ENCODE data around the gene PCYOX1L. TPM values are rescaled to one million over a fixed set of nuclear protein-coding genes. Genes with fewer than 3 reads are reported as not detected.

The PCYOX1L gene
- total and polyA plus RNA-seq, 9 of the 15 experiments (the other 6 are each of a cell fraction or from before 2014, with no cell fraction given): 2.3 to 17.9 (median 6.0) TPM

- H3K4me2 ChIP-seq (ENCODE audit: insufficient read depth, low read length): no peak overlapping the region
- no peaks in the 10 kb centered on the region for H3K27me3 ChIP-seq (ENCODE audit: control insufficient read depth in 2 of 2, insufficient read depth in 2 of 2, low read length in 2 of 2)
- peaks cover 17 to 19% of the 10 kb centered on the region in 2 experiments for H3K4me1 ChIP-seq (replicated peaks in 1 of 2; ENCODE audit: control insufficient read depth in 2 of 2, insufficient read depth in 2 of 2, low read length in 2 of 2)
- intact Hi-C loops (cut with micrococcal nuclease): no loop called here
- H3K4me3 ChIP-seq: no peak overlapping the region
- no peak for DNase-seq (ENCODE audit: extremely low read depth in 1 of 4, low spot score in 3 of 4)
- no peaks in the 10 kb centered on the region for H3K79me2 ChIP-seq (ENCODE audit: control insufficient read depth, insufficient read depth, low read length)
- H3K9me1 ChIP-seq (ENCODE audit: control insufficient read depth, insufficient read depth, low read length): no peaks in the 10 kb centered on the region
- H3K9ac ChIP-seq (ENCODE audit: insufficient read depth in 1 of 2, low read depth in 2 of 2, low read length in 2 of 2): no peak overlapping the region
- peak overlapping the region; percentile 57; the same call in 1 of the 2 replicates for H2AFZ ChIP-seq (ENCODE audit: low read depth, low read length)
- no peaks in the 10 kb centered on the region for H4K20me1 ChIP-seq (replicated peaks; ENCODE audit: control insufficient read depth, insufficient read depth, low read length)
- in situ Hi-C loops (cut with MboI): no loop called here
- H3K9me3 ChIP-seq (replicated peaks; ENCODE audit: control insufficient read depth, insufficient read depth, low read depth, low read length): no peaks in the 10 kb centered on the region
- POLR2A ChIA-PET: interaction anchor here (0.6 to 0.8 kb wide), 5 partner anchors 14 to 1333 kb away, joined by 3 to 4 read pairs (median 3); partner anchors contain the start of gene GRPEL2
- no peaks in the 10 kb centered on the region for H3K36me3 ChIP-seq (ENCODE audit: control insufficient read depth, insufficient read depth, low read length)
- H3K27ac ChIP-seq (ENCODE audit: extremely low read depth, low read depth, low read length): no peak overlapping the region
- ATAC-seq: no peak
- CTCF ChIA-PET (ENCODE audit: low intra/inter-chr PET ratio): no interaction called here
- BruUV-seq (replicated peaks): no TSS peak
- FAIRE-seq: no peak
- TF ChIP-seq, protein P1, sequence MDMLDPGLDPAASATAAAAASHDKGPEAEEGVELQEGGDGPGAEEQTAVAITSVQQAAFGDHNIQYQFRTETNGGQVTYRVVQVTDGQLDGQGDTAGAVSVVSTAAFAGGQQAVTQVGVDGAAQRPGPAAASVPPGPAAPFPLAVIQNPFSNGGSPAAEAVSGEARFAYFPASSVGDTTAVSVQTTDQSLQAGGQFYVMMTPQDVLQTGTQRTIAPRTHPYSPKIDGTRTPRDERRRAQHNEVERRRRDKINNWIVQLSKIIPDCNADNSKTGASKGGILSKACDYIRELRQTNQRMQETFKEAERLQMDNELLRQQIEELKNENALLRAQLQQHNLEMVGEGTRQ (CRISPR knock-in tag; IDR thresholded peaks at IDR 0.05): no peak
- TF ChIP-seq NFIC (IDR thresholded peaks at IDR 0.05) (no peak), POLR2AphosphoS5 (IDR thresholded peaks at IDR 0.05; ENCODE audit: control insufficient read depth, insufficient read depth, low read depth, low read length) (no peak), SRSF3 (IDR thresholded peaks at IDR 0.05; ENCODE audit: insufficient read depth, low read length) (no peak), SOX6 (IDR thresholded peaks at IDR 0.05) (no peak), DMBX1 (CRISPR knock-in tag; IDR thresholded peaks at IDR 0.05; ENCODE audit: borderline replicate concordance) (no peak), SREBF2 (CRISPR knock-in tag; IDR thresholded peaks at IDR 0.05) (no peak), ZBTB2 (IDR thresholded peaks at IDR 0.05) (no peak), MTA3 (IDR thresholded peaks at IDR 0.05; ENCODE audit: borderline replicate concordance) (no peak), KLF6 (CRISPR knock-in tag; IDR thresholded peaks at IDR 0.05; ENCODE audit: borderline replicate concordance) (no peak), MCM2 (IDR thresholded peaks at IDR 0.05; ENCODE audit: low read depth) (no peak), PTTG1 (tag; IDR thresholded peaks at IDR 0.05; ENCODE audit: low read depth) (no peak)
- TF ChIP-seq, protein P2, sequence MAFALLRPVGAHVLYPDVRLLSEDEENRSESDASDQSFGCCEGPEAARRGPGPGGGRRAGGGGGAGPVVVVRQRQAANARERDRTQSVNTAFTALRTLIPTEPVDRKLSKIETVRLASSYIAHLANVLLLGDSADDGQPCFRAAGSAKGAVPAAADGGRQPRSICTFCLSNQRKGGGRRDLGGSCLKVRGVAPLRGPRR (CRISPR knock-in tag; IDR thresholded peaks at IDR 0.05): no peak
- TF ChIP-seq, protein P3, sequence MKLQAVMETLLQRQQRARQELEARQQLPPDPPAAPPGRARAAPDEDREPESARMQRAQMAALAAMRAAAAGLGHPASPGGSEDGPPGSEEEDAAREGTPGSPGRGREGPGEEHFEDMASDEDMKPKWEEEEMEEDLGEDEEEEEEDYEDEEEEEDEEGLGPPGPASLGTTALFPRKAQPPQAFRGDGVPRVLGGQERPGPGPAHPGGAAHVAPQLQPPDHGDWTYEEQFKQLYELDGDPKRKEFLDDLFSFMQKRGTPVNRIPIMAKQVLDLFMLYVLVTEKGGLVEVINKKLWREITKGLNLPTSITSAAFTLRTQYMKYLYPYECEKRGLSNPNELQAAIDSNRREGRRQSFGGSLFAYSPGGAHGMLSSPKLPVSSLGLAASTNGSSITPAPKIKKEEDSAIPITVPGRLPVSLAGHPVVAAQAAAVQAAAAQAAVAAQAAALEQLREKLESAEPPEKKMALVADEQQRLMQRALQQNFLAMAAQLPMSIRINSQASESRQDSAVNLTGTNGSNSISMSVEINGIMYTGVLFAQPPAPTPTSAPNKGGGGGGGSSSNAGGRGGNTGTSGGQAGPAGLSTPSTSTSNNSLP (IDR thresholded peaks at IDR 0.05; ENCODE audit: borderline replicate concordance, low read depth, low read length): no peak
- TF ChIP-seq, protein P4, sequence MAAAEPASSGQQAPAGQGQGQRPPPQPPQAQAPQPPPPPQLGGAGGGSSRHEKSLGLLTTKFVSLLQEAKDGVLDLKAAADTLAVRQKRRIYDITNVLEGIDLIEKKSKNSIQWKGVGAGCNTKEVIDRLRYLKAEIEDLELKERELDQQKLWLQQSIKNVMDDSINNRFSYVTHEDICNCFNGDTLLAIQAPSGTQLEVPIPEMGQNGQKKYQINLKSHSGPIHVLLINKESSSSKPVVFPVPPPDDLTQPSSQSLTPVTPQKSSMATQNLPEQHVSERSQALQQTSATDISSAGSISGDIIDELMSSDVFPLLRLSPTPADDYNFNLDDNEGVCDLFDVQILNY (CRISPR knock-in tag; IDR thresholded peaks at IDR 0.05): no peak
- TF ChIP-seq, protein P5, sequence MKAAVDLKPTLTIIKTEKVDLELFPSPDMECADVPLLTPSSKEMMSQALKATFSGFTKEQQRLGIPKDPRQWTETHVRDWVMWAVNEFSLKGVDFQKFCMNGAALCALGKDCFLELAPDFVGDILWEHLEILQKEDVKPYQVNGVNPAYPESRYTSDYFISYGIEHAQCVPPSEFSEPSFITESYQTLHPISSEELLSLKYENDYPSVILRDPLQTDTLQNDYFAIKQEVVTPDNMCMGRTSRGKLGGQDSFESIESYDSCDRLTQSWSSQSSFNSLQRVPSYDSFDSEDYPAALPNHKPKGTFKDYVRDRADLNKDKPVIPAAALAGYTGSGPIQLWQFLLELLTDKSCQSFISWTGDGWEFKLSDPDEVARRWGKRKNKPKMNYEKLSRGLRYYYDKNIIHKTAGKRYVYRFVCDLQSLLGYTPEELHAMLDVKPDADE (conservative IDR thresholded peaks at IDR 0.05; ENCODE audit: control insufficient read depth, low read depth, low read length): no peak
Observed at GRCh38 chr5:149325166-149325735, 32.6 kb upstream of the PCYOX1L start.

All from K562 (cell line).